Measurements from ENCODE around the gene ADCY7. TPM values are rescaled to one million over a fixed set of nuclear protein-coding genes. Genes with fewer than 3 reads are reported as not detected.

ADCY7 gene
- total RNA-seq, 5 donors from 2014 or later (not counting 1 experiment from before 2014, with no cell fraction given), result 201 to 314 (median 278) TPM

- H3K9me3 ChIP-seq, result no peaks in the 10 kb centered on the region
- H3K4me3 ChIP-seq (ENCODE audit: control insufficient read depth in 1 of 2, extremely low read depth in 1 of 2, low read length in 1 of 2), result no peak overlapping the region
- no peaks in the 10 kb centered on the region for H3K27me3 ChIP-seq (replicated peaks in 1 of 2; ENCODE audit: control insufficient read depth in 2 of 2, extremely low read depth in 1 of 2, insufficient read depth in 2 of 2, low read length in 1 of 2)
- WGBS (ENCODE audit: insufficient coverage), result 85% methylated on average over 5 of the region's 5 CpGs
- H3K4me1 ChIP-seq (ENCODE audit: control insufficient read depth in 1 of 2, extremely low read depth in 1 of 2, insufficient read depth in 2 of 2, low read length in 2 of 2), result peaks cover 21 to 84% of the 10 kb centered on the region in 2 experiments
- Mint-ChIP-seq H3K27me3 (no peaks in the 10 kb centered on the region), H3K4me3 (peak overlapping the region in 1 of 3 donors; percentile 85), H3K27ac (peak overlapping the region; percentile 86 to 99), H3K9me3 (peaks cover 0 to 4% (median 0%) of the 10 kb centered on the region in 3 donors), H3K36me3 (peaks cover 27% of the 10 kb centered on the region), H3K4me1 (peaks cover 47 to 79% (median 71%) of the 10 kb centered on the region in 3 donors)
- no peak overlapping the region for H3K27ac ChIP-seq (ENCODE audit: low read length)
- DNase-seq, result no peak
- ChIA-PET POLR2A (interaction anchor here (0.5 to 0.7 kb wide), 3 partner anchors 65 to 459 kb away, joined by 3 to 11 read pairs (median 4); no protein-coding TSS in a partner anchor), CTCF (interaction anchor here (0.8 to 1.2 kb wide), 5 partner anchors 12 to 75 kb away, joined by 3 to 4 read pairs (median 3); no protein-coding TSS in a partner anchor)
- no peak for ATAC-seq (replicated peaks in 1 of 4)
- H3K36me3 ChIP-seq (ENCODE audit: control insufficient read depth in 2 of 2, extremely low read depth in 1 of 2, insufficient read depth in 1 of 2, low read length in 1 of 2), result peaks cover 9 to 46% of the 10 kb centered on the region in 2 donors
Observed at GRCh38 chr16:50285406-50286003, 19.2 kb downstream of the ADCY7 start.

- Mint-ChIP-seq H3K27ac (peak overlapping the region in 1 of 2 donors; percentile 99), H3K4me3 (no peak overlapping the region), H3K36me3 (peaks cover 30% of the 10 kb centered on the region), H3K27me3 (no peaks in the 10 kb centered on the region), H3K9me3 (peaks cover 0 to 4% (median 0%) of the 10 kb centered on the region in 3 donors), H3K4me1 (peaks cover 45 to 69% (median 59%) of the 10 kb centered on the region in 3 donors)
- ATAC-seq (replicated peaks in 1 of 4), result no peak
- POLR2A ChIA-PET, result interaction anchor here in 1 of 2 donors (0.6 kb wide), 3 partner anchors 12 to 91 kb away, joined by 3 to 9 read pairs (median 4); no protein-coding TSS in a partner anchor
- H3K4me3 ChIP-seq (ENCODE audit: control insufficient read depth in 1 of 2, extremely low read depth in 1 of 2, low read length in 1 of 2), result no peak overlapping the region
- CTCF ChIA-PET, result interaction anchor here (0.7 to 1.0 kb wide), 3 partner anchors 14 to 73 kb away, joined by 3 read pairs; no protein-coding TSS in a partner anchor
- peak overlapping the region; percentile 14 for H3K27ac ChIP-seq (ENCODE audit: low read length)
- H3K27me3 ChIP-seq (replicated peaks in 1 of 2; ENCODE audit: control insufficient read depth in 2 of 2, extremely low read depth in 1 of 2, insufficient read depth in 2 of 2, low read length in 1 of 2), result no peaks in the 10 kb centered on the region
- 100% methylated on average over 1 of the region's 3 CpGs for WGBS (ENCODE audit: insufficient coverage)
- H3K4me1 ChIP-seq (ENCODE audit: control insufficient read depth in 1 of 2, extremely low read depth in 1 of 2, insufficient read depth in 2 of 2, low read length in 2 of 2), result peaks cover 13 to 82% of the 10 kb centered on the region in 2 experiments
- no peaks in the 10 kb centered on the region for H3K9me3 ChIP-seq
- peaks cover 13 to 51% of the 10 kb centered on the region in 2 donors for H3K36me3 ChIP-seq (ENCODE audit: control insufficient read depth in 2 of 2, extremely low read depth in 1 of 2, insufficient read depth in 1 of 2, low read length in 1 of 2)
- DNase-seq, result no peak
Observed at GRCh38 chr16:50286681-50287080, 20.3 kb downstream of the ADCY7 start.

- H3K27ac Mint-ChIP-seq, result no peak overlapping the region
- Histone ChIP-seq H3K4me3 (ENCODE audit: control insufficient read depth in 1 of 2, extremely low read depth in 1 of 2, low read length in 1 of 2) (no peak overlapping the region), H3K4me1 (ENCODE audit: control insufficient read depth in 1 of 2, extremely low read depth in 1 of 2, insufficient read depth in 2 of 2, low read length in 2 of 2) (peaks cover 6 to 79% of the 10 kb centered on the region in 2 experiments), H3K36me3 (ENCODE audit: control insufficient read depth in 2 of 2, extremely low read depth in 1 of 2, insufficient read depth in 1 of 2, low read length in 1 of 2) (peaks cover 15 to 64% of the 10 kb centered on the region in 2 donors), H3K27ac (ENCODE audit: low read length) (no peak overlapping the region), H3K27me3 (replicated peaks in 1 of 2; ENCODE audit: control insufficient read depth in 2 of 2, extremely low read depth in 1 of 2, insufficient read depth in 2 of 2, low read length in 1 of 2) (no peaks in the 10 kb centered on the region), H3K9me3 (no peaks in the 10 kb centered on the region)
- ATAC-seq (replicated peaks in 1 of 4) (no peak), DNase-seq (no peak)
- ChIA-PET POLR2A (no interaction called here), CTCF (no interaction called here)
- peak overlapping the region in 1 of 3 donors; percentile 13 for H3K4me3 Mint-ChIP-seq
- H3K4me1 Mint-ChIP-seq, result peaks cover 32 to 56% (median 46%) of the 10 kb centered on the region in 3 donors
- no peaks in the 10 kb centered on the region for H3K27me3 Mint-ChIP-seq
- peaks cover 0 to 4% (median 0%) of the 10 kb centered on the region in 3 donors for H3K9me3 Mint-ChIP-seq
- 95% methylated on average over 15 of the region's 17 CpGs for WGBS (ENCODE audit: insufficient coverage)
- H3K36me3 Mint-ChIP-seq, result peaks cover 38% of the 10 kb centered on the region
Observed at GRCh38 chr16:50288026-50288425, 21.7 kb downstream of the ADCY7 start.

GRCh38 chr16:50288920-50289319, 22.6 kb downstream of the ADCY7 start:
- H3K9me3 Mint-ChIP-seq, result peaks cover 0 to 4% (median 0%) of the 10 kb centered on the region in 3 donors
- Histone ChIP-seq H3K4me1 (ENCODE audit: control insufficient read depth in 1 of 2, extremely low read depth in 1 of 2, insufficient read depth in 2 of 2, low read length in 2 of 2) (peaks cover 0 to 72% of the 10 kb centered on the region in 2 experiments), H3K27me3 (replicated peaks in 1 of 2; ENCODE audit: control insufficient read depth in 2 of 2, extremely low read depth in 1 of 2, insufficient read depth in 2 of 2, low read length in 1 of 2) (no peaks in the 10 kb centered on the region), H3K27ac (ENCODE audit: low read length) (no peak overlapping the region), H3K9me3 (no peaks in the 10 kb centered on the region), H3K36me3 (ENCODE audit: control insufficient read depth in 2 of 2, extremely low read depth in 1 of 2, insufficient read depth in 1 of 2, low read length in 1 of 2) (peaks cover 15 to 68% of the 10 kb centered on the region in 2 donors), H3K4me3 (ENCODE audit: control insufficient read depth in 1 of 2, extremely low read depth in 1 of 2, low read length in 1 of 2) (no peak overlapping the region)
- POLR2A ChIA-PET, result interaction anchor here in 1 of 2 donors (0.6 kb wide), 1 partner anchor 392 kb away, joined by 3 read pairs; the partner anchor contains the start of gene SNX20
- WGBS (ENCODE audit: insufficient coverage), result 100% methylated on average over 1 of the region's 3 CpGs
- no peaks in the 10 kb centered on the region for H3K27me3 Mint-ChIP-seq
- peaks cover 44% of the 10 kb centered on the region for H3K36me3 Mint-ChIP-seq
- peak overlapping the region; percentile 44 to 55 for H3K27ac Mint-ChIP-seq
- H3K4me3 Mint-ChIP-seq, result no peak overlapping the region
- ATAC-seq (replicated peaks in 1 of 4) (no peak), DNase-seq (no peak)
- H3K4me1 Mint-ChIP-seq, result peaks cover 24 to 48% (median 39%) of the 10 kb centered on the region in 3 donors
- CTCF ChIA-PET, result interaction anchor here in 1 of 2 donors (1.2 kb wide), 1 partner anchor 21 kb away, joined by 3 read pairs; no protein-coding TSS in a partner anchor

GRCh38 chr16:50289950-50290764, 23.8 kb downstream of the ADCY7 start:
- peaks cover 0 to 4% (median 0%) of the 10 kb centered on the region in 3 donors for H3K9me3 Mint-ChIP-seq
- ATAC-seq (replicated peaks in 1 of 4) (no peak), DNase-seq (no peak)
- Histone ChIP-seq H3K27ac (ENCODE audit: low read length) (no peak overlapping the region), H3K4me3 (ENCODE audit: control insufficient read depth in 1 of 2, extremely low read depth in 1 of 2, low read length in 1 of 2) (no peak overlapping the region), H3K36me3 (ENCODE audit: control insufficient read depth in 2 of 2, extremely low read depth in 1 of 2, insufficient read depth in 1 of 2, low read length in 1 of 2) (peaks cover 18 to 80% of the 10 kb centered on the region in 2 donors), H3K4me1 (ENCODE audit: control insufficient read depth in 1 of 2, extremely low read depth in 1 of 2, insufficient read depth in 2 of 2, low read length in 2 of 2) (peaks cover 0 to 60% of the 10 kb centered on the region in 2 experiments), H3K27me3 (replicated peaks in 1 of 2; ENCODE audit: control insufficient read depth in 2 of 2, extremely low read depth in 1 of 2, insufficient read depth in 2 of 2, low read length in 1 of 2) (no peaks in the 10 kb centered on the region), H3K9me3 (no peaks in the 10 kb centered on the region)
- 88% methylated on average over 24 of the region's 30 CpGs for WGBS (ENCODE audit: insufficient coverage)
- H3K27me3 Mint-ChIP-seq, result no peaks in the 10 kb centered on the region
- CTCF ChIA-PET, result interaction anchor here in 1 of 2 donors (0.6 to 1.2 kb wide), 2 partner anchors 11 to 22 kb away, joined by 3 read pairs; no protein-coding TSS in a partner anchor
- peaks cover 12 to 38% (median 29%) of the 10 kb centered on the region in 3 donors for H3K4me1 Mint-ChIP-seq
- POLR2A ChIA-PET, result interaction anchor here in 1 of 2 donors (0.6 kb wide), 1 partner anchor 136 kb away, joined by 9 read pairs; no protein-coding TSS in a partner anchor
- peaks cover 44% of the 10 kb centered on the region for H3K36me3 Mint-ChIP-seq
- H3K27ac Mint-ChIP-seq, result peak overlapping the region in 1 of 2 donors; percentile 73
- no peak overlapping the region for H3K4me3 Mint-ChIP-seq

- ChIA-PET CTCF (interaction anchor here in 1 of 2 donors (0.6 kb wide), 1 partner anchor 12 kb away, joined by 3 read pairs; no protein-coding TSS in a partner anchor), POLR2A (interaction anchor here in 1 of 2 donors (0.6 kb wide), 1 partner anchor 136 kb away, joined by 9 read pairs; no protein-coding TSS in a partner anchor)
- H3K9me3 Mint-ChIP-seq, result peaks cover 0 to 4% (median 0%) of the 10 kb centered on the region in 3 donors
- H3K4me3 Mint-ChIP-seq, result no peak overlapping the region
- H3K4me1 ChIP-seq (ENCODE audit: control insufficient read depth in 1 of 2, extremely low read depth in 1 of 2, insufficient read depth in 2 of 2, low read length in 2 of 2), result peaks cover 0 to 58% of the 10 kb centered on the region in 2 experiments
- H3K9me3 ChIP-seq, result no peaks in the 10 kb centered on the region
- no peaks in the 10 kb centered on the region for H3K27me3 Mint-ChIP-seq
- H3K36me3 ChIP-seq (ENCODE audit: control insufficient read depth in 2 of 2, extremely low read depth in 1 of 2, insufficient read depth in 1 of 2, low read length in 1 of 2), result peaks cover 23 to 87% of the 10 kb centered on the region in 2 donors
- peaks cover 7 to 34% (median 22%) of the 10 kb centered on the region in 3 donors for H3K4me1 Mint-ChIP-seq
- H3K27me3 ChIP-seq (replicated peaks in 1 of 2; ENCODE audit: control insufficient read depth in 2 of 2, extremely low read depth in 1 of 2, insufficient read depth in 2 of 2, low read length in 1 of 2), result no peaks in the 10 kb centered on the region
- no peak for ATAC-seq (replicated peaks in 1 of 4)
- 96% methylated on average over 5 of the region's 6 CpGs for WGBS (ENCODE audit: insufficient coverage)
- peak overlapping the region in 1 of 2 donors; percentile 44 for H3K27ac Mint-ChIP-seq
- H3K27ac ChIP-seq (ENCODE audit: low read length), result no peak overlapping the region
- H3K36me3 Mint-ChIP-seq, result peaks cover 48% of the 10 kb centered on the region
- no peak overlapping the region for H3K4me3 ChIP-seq (ENCODE audit: control insufficient read depth in 1 of 2, extremely low read depth in 1 of 2, low read length in 1 of 2)
- no peak for DNase-seq
Observed at GRCh38 chr16:50290856-50291255, 24.5 kb downstream of the ADCY7 start.

Data from T-cell (primary cell).